ENCODE measurements around the gene HINT3.
"Not testable (repeated sequence)": the region's sequence is repeated elsewhere in the genome, so short reads cannot be mapped to it uniquely, and the experiment has no call there.

HINT3 gene

GRCh38 chr6:125948455-125948854, 8.1 kb upstream of the HINT3 start:
- TF ChIP-seq CTCF (IDR thresholded peaks at IDR 0.05; ENCODE audit: low read depth, low read length) = no peak
- no peak for DNase-seq (ENCODE audit: extremely low read depth, low read depth)

DNA sequence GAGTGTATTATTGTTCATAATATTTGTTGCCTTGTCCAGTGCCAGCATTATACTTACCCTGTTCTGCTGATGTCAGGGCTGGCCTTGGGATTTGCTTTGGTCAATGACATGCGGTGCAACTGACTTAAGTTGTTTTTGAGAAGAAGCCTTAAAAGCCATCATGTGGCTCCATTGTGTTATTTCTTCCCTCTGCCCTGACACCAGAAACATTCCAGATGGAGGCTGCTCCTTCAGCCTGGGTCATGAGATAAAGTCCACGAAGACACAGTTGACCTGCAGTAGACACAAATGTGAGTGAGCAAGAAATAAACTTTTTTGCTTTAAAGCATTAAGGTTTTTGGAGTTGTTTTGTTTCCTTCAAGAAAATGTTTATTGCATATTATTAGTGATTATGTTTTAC, 7.5 kb upstream of the HINT3 start:
- no peak for DNase-seq (ENCODE audit: extremely low read depth, low read depth)
- no peak for TF ChIP-seq CTCF (IDR thresholded peaks at IDR 0.05; ENCODE audit: low read depth, low read length)

DNA sequence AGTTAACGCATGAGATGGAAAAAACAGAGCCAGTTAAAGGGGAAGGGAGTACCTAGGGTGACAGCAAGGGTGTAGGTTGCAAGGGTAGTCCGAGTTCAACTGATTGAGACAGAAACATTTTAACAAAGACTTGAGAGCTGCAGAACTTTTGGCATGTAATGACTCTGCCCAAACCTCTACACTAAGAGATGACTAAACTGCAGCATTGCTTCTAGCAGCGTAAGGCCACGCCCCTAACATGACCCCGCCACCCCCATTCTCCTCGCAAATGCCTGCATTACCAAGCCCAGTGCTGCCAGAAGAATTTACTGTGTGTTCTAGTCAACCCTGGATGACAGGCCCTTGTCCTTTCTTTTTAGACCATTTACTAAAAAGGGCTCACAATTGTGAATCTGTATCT, 6.3 kb upstream of the HINT3 start:
- no peak for DNase-seq (ENCODE audit: extremely low read depth, low read depth)
- no peak for TF ChIP-seq CTCF (IDR thresholded peaks at IDR 0.05; ENCODE audit: low read depth, low read length)

GRCh38 chr6:125950716-125951115, 5.9 kb upstream of the HINT3 start:
- DNase-seq (ENCODE audit: extremely low read depth, low read depth) = not testable (repeated sequence)

- TF ChIP-seq CTCF (IDR thresholded peaks at IDR 0.05; ENCODE audit: low read depth, low read length) = no peak
- no peak for DNase-seq (ENCODE audit: extremely low read depth, low read depth)
Observed at GRCh38 chr6:125951323-125951722, 5.2 kb upstream of the HINT3 start.

DNA sequence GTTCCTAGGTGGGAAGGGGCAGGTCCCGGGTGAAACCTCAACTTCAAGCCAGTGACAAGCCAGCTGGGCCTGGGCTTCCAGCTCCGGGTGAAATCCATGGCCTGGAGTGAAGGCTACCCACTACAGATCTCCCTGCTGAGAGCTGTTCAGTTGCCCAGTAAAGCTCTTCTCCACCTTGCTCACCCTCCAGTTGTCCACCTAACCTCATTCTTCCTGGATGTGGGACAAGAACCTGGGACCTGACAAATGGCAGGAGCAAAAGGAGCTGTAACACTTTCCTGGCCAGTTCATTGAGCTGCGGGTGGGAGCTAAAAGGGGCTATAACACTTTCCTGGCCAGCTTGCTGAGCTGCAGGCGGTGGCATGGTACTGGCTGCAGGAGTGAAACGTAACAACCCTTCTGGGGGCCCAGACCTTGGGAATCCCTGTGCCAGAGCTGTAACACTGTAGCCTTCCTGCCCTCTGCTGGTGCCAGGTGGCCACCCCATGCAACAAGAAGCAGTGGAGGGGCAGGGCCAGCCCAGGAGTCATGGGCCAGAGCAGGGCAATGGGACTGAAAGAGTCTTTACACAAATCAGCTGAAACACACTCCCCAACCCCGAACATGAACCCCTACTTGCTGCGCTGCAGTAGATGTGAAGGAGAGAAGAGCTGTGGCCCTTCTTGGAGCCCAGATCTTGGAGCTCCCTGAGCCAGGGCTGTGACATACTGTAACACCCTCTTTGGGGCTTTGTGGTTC, 3.6 kb upstream of the HINT3 start:
- TF ChIP-seq CTCF (IDR thresholded peaks at IDR 0.05; ENCODE audit: low read depth, low read length) = peak; percentile 50
- no peak for DNase-seq (ENCODE audit: extremely low read depth, low read depth)

- TF ChIP-seq CTCF (IDR thresholded peaks at IDR 0.05; ENCODE audit: low read depth, low read length) = peak; percentile 9
- no peak for DNase-seq (ENCODE audit: extremely low read depth, low read depth)
Observed at GRCh38 chr6:125953502-125953875, 3.1 kb upstream of the HINT3 start.

GRCh38 chr6:125954735-125955339, 1.7 kb upstream of the HINT3 start:
- no peak for DNase-seq (ENCODE audit: extremely low read depth, low read depth)
- no peak for TF ChIP-seq CTCF (IDR thresholded peaks at IDR 0.05; ENCODE audit: low read depth, low read length)
